Right kidney (tissue), 9 donors: ENCODE measurements around the gene SET.
"Not testable (repeated sequence)": the region's sequence is repeated elsewhere in the genome, so short reads cannot be mapped to it uniquely, and the experiment has no call there.

Source experiments
- DNase-seq: peaks from one replicate; pipeline ENCODE4 v3.0.0-alpha.2; 2016
- long read RNA-seq, 8 donors: transcript quantifications; one replicate each; lab custom pipeline, GENCODE V29; 2026

Gene SET
- long read RNA-seq, donor 1, transcript SET-204 (8 exons, 2,850 nt), result minor isoform, 8 of 327 reads
- long read RNA-seq, donor 1, transcript SET-201 (8 exons, 2,915 nt), result major isoform, 159 of 327 reads
- long read RNA-seq, donor 1, partial matches to known transcripts, result 159 of 327 reads
- long read RNA-seq, donor 1, other reads (novel, unspliced or antisense), result 0 of 327 reads
- long read RNA-seq, donor 2, transcript SET-201 (8 exons, 2,915 nt), result major isoform, 99 of 283 reads
- long read RNA-seq, donor 2, partial matches to known transcripts, result 180 of 283 reads
- long read RNA-seq, donor 2, other reads (novel, unspliced or antisense), result 0 of 283 reads
- long read RNA-seq, donor 3, transcript SET-201 (8 exons, 2,915 nt), result major isoform, 85 of 132 reads
- long read RNA-seq, donor 3, partial matches to known transcripts, result 42 of 132 reads
- long read RNA-seq, donor 3, other reads (novel, unspliced or antisense), result 0 of 132 reads
- long read RNA-seq, donor 4, transcript SET-204 (8 exons, 2,850 nt), result minor isoform, 14 of 313 reads
- long read RNA-seq, donor 4, transcript SET-201 (8 exons, 2,915 nt), result major isoform, 126 of 313 reads
- long read RNA-seq, donor 4, partial matches to known transcripts, result 169 of 313 reads
- long read RNA-seq, donor 4, other reads (novel, unspliced or antisense), result 0 of 313 reads
- long read RNA-seq, donor 5, transcript SET-204 (8 exons, 2,850 nt), result minor isoform, 10 of 324 reads
- long read RNA-seq, donor 5, transcript SET-201 (8 exons, 2,915 nt), result major isoform, 177 of 324 reads
- long read RNA-seq, donor 5, partial matches to known transcripts, result 136 of 324 reads
- long read RNA-seq, donor 5, other reads (novel, unspliced or antisense), result 0 of 324 reads
- long read RNA-seq, donor 6, transcript SET-204 (8 exons, 2,850 nt), result minor isoform, 5 of 394 reads
- long read RNA-seq, donor 6, transcript SET-201 (8 exons, 2,915 nt), result major isoform, 81 of 394 reads
- long read RNA-seq, donor 6, partial matches to known transcripts, result 303 of 394 reads
- long read RNA-seq, donor 6, other reads (novel, unspliced or antisense), result 5 of 394 reads
- long read RNA-seq, donor 7, transcript SET-201 (8 exons, 2,915 nt), result major isoform, 193 of 1,466 reads
- long read RNA-seq, donor 7, transcript SET-204 (8 exons, 2,850 nt), result minor isoform, 8 of 1,466 reads
- long read RNA-seq, donor 7, partial matches to known transcripts, result 1,252 of 1,466 reads
- long read RNA-seq, donor 7, other reads (novel, unspliced or antisense), result 12 of 1,466 reads
- long read RNA-seq, donor 8, transcript SET-204 (8 exons, 2,850 nt), result minor isoform, 5 of 227 reads
- long read RNA-seq, donor 8, transcript SET-201 (8 exons, 2,915 nt), result major isoform, 145 of 227 reads
- long read RNA-seq, donor 8, partial matches to known transcripts, result 70 of 227 reads
- long read RNA-seq, donor 8, other reads (novel, unspliced or antisense), result 6 of 227 reads

DNA sequence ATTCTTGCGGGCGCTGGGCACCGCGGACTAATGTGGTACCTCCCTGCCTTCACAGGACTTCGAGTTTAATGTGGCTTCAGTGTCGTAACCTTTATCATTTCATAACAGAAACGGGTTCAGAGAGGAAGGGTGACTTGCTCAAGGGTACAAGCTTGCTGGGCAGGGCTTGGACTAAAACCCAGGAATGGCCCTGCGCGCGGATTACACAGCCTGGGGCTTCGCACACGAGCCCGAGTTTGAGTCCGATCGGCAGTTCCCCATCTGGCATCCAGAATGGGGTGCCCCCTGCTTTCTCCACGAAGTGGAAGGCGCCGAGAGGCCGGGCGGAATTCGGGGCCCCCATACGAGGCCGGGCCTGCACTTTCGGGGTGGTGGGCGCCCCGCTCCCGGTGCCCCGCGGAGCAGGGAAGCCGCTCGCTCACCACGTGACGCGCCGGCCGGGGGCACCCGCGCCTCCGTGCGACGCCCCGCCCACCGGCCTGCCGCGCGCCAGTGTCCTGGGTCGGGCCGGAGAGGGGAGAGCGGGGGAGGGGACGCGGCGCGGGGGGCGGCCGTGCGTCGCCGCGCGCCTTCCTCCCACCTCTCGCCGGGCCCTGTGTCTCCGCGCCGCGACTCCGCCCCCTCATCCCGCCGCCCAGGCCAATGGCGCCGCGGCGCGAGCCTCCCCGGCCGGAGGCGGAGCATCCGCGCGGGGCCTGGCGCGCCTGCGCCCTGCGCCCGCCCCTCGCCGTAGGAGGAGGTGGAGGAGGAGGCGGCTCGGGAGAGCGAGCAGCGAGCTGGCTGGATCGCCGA lies at the start of gene SET:
TSS of gene SET (plus strand) at position 722 of the 792 bp plus-strand sequence. CDS start 361 bp downstream, outside the sequence.
- DNase-seq, result peak; percentile 92

GRCh38 chr9:128640603-128641002 lies 48.4 kb upstream of the SET start:
- DNase-seq, result no peak

- no peak for DNase-seq
Observed at GRCh38 chr9:128642675-128643245, 46.3 kb upstream of the SET start.

GRCh38 chr9:128643519-128644300 lies 45.3 kb upstream of the SET start:
- no peak for DNase-seq

DNA sequence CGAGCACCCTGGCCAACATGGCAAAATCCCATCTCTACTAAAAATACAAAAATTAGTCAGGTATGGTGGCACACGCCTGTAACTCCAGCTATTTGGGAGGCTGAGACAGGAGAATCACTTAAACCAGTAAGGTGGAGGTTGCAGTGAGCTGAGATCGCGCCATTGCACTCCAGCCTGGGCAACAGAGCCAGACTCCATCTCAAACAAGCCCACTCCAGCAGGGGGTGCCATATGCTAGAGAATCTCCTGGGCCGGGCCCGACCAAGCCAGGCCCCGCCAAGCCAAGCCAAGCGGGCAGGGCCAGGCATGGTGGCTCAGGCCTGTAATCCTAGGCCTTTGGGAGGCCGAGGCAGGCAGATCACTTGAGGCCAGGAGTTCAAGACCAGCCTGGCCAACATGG lies 40.8 kb upstream of the SET start:
- not testable (repeated sequence) for DNase-seq

- DNase-seq, result no peak
Observed at GRCh38 chr9:128651798-128652197, 37.2 kb upstream of the SET start.

GRCh38 chr9:128653908-128654307 lies 35.1 kb upstream of the SET start:
- no peak for DNase-seq

- DNase-seq, result no peak
Observed at GRCh38 chr9:128654481-128654880, 34.5 kb upstream of the SET start.

DNA sequence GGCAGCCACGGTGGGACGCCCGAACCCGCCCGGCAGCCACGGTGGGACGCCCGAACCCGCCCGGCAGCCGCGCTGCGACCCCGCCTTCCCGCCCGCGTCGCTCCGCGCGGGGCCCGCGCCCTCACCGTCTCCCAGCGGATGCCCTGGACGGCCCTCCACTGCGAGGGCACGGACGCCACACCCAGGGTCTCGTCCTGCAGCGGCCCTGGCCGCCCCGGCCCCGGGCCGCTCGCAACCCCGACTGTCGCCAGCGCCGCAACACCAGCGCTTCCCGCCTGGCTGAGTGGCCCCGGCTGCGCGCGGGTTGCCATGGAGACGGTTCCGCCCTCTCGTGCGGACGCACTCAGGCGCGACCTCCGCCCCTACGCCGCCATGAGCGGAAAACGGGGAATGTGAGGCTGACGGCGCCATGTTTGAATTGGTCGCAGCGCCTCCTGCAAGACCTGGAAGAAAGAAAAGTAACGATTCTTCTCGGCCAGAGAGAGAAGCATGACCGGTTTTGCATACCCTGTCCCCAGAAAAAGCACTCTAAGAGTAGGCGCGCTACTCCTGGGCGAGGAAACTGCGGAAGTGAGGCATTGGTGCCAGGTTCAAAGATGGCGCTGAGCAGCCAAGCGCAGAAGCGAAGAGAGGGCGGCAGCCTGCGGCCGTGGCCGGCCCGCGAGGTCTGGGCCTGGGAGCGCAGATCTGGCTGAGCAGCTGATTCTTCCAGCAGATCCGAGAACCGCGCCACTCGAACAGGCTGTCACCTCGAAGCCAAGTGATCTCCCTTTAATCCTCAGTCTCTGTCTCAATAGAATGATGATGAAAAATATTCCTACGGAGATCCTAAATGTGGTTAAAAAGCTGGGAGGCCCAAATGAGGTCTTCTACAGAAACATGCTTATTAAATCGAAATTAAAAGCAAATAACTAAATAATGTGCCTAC lies 32.3 kb upstream of the SET start, which contains the start of gene DYNC2I2:
TSS of gene DYNC2I2 (minus strand) at position 432 of the 928 bp plus-strand sequence. CDS start at position 311, 121 bp downstream.
- DNase-seq, result peak; percentile 100

DNA sequence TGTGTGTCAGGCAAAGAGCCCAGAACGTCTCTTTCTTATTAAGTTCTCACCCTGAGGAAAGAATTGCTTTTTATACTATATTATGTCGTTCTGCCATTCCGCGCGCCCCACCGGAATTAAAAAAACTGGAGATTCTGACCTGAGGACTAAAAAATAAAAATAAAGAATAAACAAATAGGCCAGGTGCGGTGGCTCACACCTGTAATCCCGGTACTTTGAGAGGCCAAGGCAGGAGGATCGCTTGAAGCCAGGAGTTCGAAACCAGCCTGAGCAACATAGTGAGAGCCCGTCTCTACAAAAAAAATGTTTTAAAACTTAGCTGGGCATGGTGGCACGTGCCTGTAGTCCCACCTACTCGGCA lies 31.7 kb upstream of the SET start:
- DNase-seq, result no peak

- no peak for DNase-seq
Observed at GRCh38 chr9:128657796-128658195, 31.2 kb upstream of the SET start.

DNA sequence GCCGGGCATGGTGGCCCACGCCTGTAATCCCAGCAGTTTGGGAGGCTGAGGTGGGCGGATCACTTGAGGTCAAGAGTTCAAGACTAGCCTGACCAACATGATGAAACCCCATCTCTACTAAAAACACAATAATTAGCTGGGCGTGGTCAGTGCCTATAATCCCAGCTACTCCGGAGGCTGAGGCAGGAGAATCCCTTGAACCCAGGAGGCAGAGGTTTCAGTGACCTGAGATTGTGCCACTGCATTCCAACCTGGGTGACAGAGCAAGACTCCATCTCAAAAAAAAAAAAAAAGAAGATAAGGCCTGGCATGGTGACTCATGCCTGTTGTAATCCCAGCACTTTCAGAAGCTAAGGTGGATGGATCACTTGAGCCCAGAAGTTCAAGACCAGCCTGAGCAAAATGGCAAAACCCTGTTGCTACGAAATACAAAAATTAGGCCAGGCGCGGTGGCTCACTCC lies 22.5 kb upstream of the SET start:
- DNase-seq, result not testable (repeated sequence)

- DNase-seq, result no peak
Observed at GRCh38 chr9:128669786-128670185, 19.2 kb upstream of the SET start.

GRCh38 chr9:128675382-128675781 lies 13.6 kb upstream of the SET start:
- no peak for DNase-seq

DNA sequence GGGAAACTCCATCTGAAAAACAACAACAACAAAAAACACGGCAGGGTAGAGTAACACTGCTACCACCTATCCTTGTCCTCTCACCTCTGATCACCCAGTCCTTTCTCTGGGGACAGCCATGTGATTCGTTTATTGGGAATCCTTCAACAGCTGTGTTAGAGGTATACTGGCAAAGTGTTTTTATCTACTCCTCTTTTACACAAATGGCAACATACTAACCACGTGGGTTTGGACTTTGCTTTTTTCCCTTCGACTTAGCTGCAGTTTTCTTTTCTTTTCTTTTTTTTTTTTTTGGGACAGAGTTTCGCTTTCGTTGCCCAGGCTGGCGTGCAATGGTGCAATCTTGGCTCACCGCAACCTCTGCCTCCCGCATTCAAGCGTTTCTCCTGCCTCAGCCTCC lies 11.2 kb upstream of the SET start:
- DNase-seq, result no peak

DNA sequence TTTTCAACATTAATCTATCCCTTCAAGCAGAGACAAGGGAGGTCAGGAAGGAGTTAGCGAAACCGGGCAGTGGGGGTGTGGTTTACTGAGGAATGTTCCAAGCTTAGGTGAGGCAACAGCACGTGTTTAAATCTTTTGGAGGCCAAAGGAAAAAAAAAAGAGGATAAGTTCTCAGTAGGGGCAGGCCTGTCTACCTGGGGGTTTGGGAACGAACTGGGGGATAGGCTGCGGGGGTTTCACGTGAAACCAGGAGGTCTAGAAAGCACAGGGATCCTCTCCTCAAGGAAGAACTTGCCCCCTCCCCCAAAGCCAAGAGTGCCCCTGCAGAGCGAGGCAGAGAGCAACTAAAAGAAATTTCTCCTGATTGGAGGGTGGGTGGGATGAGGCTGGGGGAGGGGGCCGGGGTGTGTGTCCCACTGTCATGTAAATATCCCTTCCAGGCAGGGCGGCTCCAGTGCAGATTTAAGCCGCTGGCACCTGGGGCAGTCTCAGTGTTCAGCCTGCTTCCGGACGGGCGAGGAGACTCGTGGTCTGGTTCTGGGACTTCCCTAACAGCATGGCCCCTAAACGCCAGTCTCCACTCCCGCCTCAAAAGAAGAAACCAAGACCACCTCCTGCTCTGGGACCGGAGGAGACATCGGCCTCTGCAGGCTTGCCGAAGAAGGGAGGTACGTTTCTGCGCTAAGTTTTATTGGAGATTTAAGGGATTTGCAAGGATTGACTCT lies 5.5 kb upstream of the SET start:
- peak; percentile 42 for DNase-seq

DNA sequence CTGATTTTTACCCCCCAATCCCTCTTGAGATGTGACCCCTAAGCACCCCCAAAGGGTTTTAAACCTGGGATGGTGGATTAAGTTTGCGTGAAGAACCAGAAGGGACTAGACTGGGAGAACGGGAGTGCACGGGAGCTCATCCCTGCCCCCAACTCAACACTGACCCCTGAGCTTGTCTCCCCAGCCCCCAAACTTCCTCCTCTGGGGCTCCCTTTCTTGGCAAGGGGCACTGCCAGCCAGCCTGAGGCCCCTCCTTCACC lies 5.0 kb upstream of the SET start:
- no peak for DNase-seq
